ENCODE results near the gene TNFAIP3. TPM values are rescaled to one million over a fixed set of nuclear protein-coding genes. Genes with fewer than 3 reads are reported as not detected.

Gene TNFAIP3
- total and polyA plus RNA-seq, 7 donors: 11.4 to 49.9 (median 18.7) TPM

- H3K9me3 ChIP-seq: no peaks in the 10 kb centered on the region
- peaks cover 0 to 17% (median 12%) of the 10 kb centered on the region in 4 donors for H3K4me1 ChIP-seq
- no peaks in the 10 kb centered on the region for H3K27me3 ChIP-seq
- intact Hi-C loops (cut with DNase I): no loop called here
- no peak overlapping the region for H3K4me3 ChIP-seq
- H3K36me3 ChIP-seq: no peaks in the 10 kb centered on the region
- no peak overlapping the region for H3K27ac ChIP-seq
- WGBS, 2 donors: 20 to 50% methylated on average over 8 of the region's 8 CpGs
- TF ChIP-seq POLR2A (IDR thresholded peaks at IDR 0.05) (no peak), POLR2AphosphoS5 (IDR thresholded peaks at IDR 0.05) (no peak), CTCF (IDR thresholded peaks at IDR 0.05) (no peak), EP300 (IDR thresholded peaks at IDR 0.05) (no peak)
- DNase-seq: no peak
These were observed 60.7 kb downstream of the TNFAIP3 start for GRCh38 chr6:137927777-137928218.

GRCh38 chr6:137928286-137928685, 61.2 kb downstream of the TNFAIP3 start:
- H3K4me3 ChIP-seq: no peak overlapping the region
- no peak for DNase-seq
- H3K27ac ChIP-seq: no peak overlapping the region
- intact Hi-C loops (cut with DNase I): no loop called here
- peaks cover 0 to 21% (median 13%) of the 10 kb centered on the region in 4 donors for H3K4me1 ChIP-seq
- no peaks in the 10 kb centered on the region for H3K27me3 ChIP-seq
- TF ChIP-seq EP300 (IDR thresholded peaks at IDR 0.05) (no peak), CTCF (IDR thresholded peaks at IDR 0.05) (no peak), POLR2A (IDR thresholded peaks at IDR 0.05) (no peak), POLR2AphosphoS5 (IDR thresholded peaks at IDR 0.05) (no peak)
- H3K36me3 ChIP-seq: no peaks in the 10 kb centered on the region
- H3K9me3 ChIP-seq: no peaks in the 10 kb centered on the region
- WGBS, 2 donors: 37 to 63% methylated on average over 2 of the region's 2 CpGs

GRCh38 chr6:137931849-137932465, 64.9 kb downstream of the TNFAIP3 start:
- Histone ChIP-seq H3K4me3 (no peak overlapping the region), H3K36me3 (no peaks in the 10 kb centered on the region), H3K27me3 (no peaks in the 10 kb centered on the region), H3K9me3 (no peaks in the 10 kb centered on the region), H3K27ac (peak overlapping the region in 1 of 4 donors; percentile 5), H3K4me1 (peaks cover 0 to 13% (median 6%) of the 10 kb centered on the region in 4 donors)
- no peak for DNase-seq
- WGBS, 2 donors: 46 to 63% methylated on average over 6 of the region's 6 CpGs
- intact Hi-C loops (cut with DNase I): no loop called here
- TF ChIP-seq EP300 (IDR thresholded peaks at IDR 0.05) (no peak), POLR2AphosphoS5 (IDR thresholded peaks at IDR 0.05) (no peak), POLR2A (IDR thresholded peaks at IDR 0.05) (no peak), CTCF (IDR thresholded peaks at IDR 0.05) (no peak)

Other genes with a start within 250 kb of the TNFAIP3 start
- 10 to 100 TPM; 35.0 to 41.4 (median 37.1) TPM for gene PERP, start 240.2 kb downstream of the TNFAIP3 start, total RNA-seq
- gene PERP, start 240.2 kb downstream of the TNFAIP3 start, polyA plus RNA-seq: 10 to 100 TPM; 21.7 to 43.7 (median 31.8) TPM